ENCODE results near the gene PALM3.

Gene PALM3

DNA sequence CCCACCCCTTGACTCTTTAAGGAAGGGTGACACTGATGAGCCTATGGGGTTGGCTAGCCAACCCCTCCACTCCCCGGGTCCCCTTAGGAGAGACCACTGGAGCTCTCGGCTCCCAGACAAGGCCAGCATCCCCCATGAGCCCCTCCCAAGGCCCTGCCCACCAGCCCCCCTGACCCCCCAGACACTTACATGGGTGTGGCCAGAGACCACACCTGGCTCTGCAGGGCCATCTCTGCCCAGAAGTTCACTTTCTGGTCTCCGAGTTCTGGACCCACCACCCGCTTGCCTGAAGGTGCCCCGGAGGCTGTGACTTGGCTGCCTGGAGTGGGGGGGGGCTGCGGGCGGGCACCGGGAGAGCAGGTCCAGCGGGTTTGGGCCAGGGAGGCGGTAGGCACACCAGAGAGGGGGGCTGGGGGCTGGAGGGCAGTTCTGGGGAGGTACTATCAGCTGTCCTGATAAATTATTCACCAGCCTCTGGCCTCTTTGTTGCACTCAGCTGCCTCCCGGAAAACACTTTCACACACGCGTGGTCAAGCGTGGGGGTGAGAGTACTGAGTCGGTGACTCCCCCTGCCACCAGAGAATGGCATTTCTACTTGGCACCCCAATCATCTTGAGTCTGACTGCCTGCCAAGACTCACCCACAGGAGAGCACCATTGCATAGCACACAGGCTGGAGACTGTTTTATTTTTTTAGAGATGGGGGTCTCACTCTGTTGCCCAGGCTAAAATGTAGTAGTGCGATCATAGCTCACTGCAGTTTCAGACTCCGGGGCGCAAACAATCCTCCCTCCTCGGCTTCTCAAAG is at the start of gene PALM3:
Gene PALM3 (minus strand): TSS at position 326 of the 807 bp plus-strand sequence. CDS start 96 bp downstream, at position 230.
- peaks cover 17% of the 10 kb centered on the region for H3K4me1 Mint-ChIP-seq
- no peaks in the 10 kb centered on the region for H3K9me3 Mint-ChIP-seq
- no peak for ATAC-seq
- no peak for DNase-seq
- peaks cover 36% of the 10 kb centered on the region for H3K27me3 Mint-ChIP-seq
- no peaks in the 10 kb centered on the region for H3K36me3 Mint-ChIP-seq (ENCODE audit: low read depth)
- no peak within 1 kb of the TSS for H3K27ac Mint-ChIP-seq
- H3K4me3 Mint-ChIP-seq, result no peak within 1 kb of the TSS

DNA sequence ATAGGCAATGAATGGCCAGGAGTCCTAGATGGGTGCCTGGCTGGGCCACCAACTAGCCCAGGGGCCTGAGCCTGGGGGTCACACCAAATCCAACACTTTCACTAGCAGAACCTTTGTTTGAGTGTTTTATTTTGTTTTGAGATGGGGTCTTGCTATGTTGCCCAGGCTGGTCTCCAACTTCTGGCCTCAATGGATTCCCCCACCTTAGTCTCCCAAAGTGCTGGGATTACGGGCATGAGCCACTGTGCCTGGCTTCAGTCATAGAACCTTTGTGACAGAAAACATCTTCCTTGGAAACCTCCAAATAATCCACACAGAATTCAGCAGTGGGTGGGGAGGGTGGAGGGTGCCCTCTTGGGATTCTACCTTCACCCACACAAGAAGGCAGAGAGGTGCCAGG is 49.6 kb upstream of the PALM3 start:
- Mint-ChIP-seq H3K4me3 (no peak overlapping the region), H3K27me3 (no peaks in the 10 kb centered on the region), H3K36me3 (ENCODE audit: low read depth) (no peaks in the 10 kb centered on the region), H3K9me3 (no peaks in the 10 kb centered on the region), H3K4me1 (peaks cover 34% of the 10 kb centered on the region), H3K27ac (no peak overlapping the region)
- no peak for ATAC-seq
- DNase-seq, result no peak

- ATAC-seq (no peak), DNase-seq (no peak)
- Mint-ChIP-seq H3K4me1 (peaks cover 26% of the 10 kb centered on the region), H3K9me3 (no peaks in the 10 kb centered on the region), H3K27me3 (no peaks in the 10 kb centered on the region), H3K36me3 (ENCODE audit: low read depth) (no peaks in the 10 kb centered on the region), H3K4me3 (no peak overlapping the region), H3K27ac (no peak overlapping the region)
These were observed 48.8 kb upstream of the PALM3 start for GRCh38 chr19:14110650-14111049.

GRCh38 chr19:14107581-14108461 is 45.9 kb upstream of the PALM3 start:
- Mint-ChIP-seq H3K27ac (no peak overlapping the region), H3K4me3 (no peak overlapping the region)
- no peak for ATAC-seq

DNA sequence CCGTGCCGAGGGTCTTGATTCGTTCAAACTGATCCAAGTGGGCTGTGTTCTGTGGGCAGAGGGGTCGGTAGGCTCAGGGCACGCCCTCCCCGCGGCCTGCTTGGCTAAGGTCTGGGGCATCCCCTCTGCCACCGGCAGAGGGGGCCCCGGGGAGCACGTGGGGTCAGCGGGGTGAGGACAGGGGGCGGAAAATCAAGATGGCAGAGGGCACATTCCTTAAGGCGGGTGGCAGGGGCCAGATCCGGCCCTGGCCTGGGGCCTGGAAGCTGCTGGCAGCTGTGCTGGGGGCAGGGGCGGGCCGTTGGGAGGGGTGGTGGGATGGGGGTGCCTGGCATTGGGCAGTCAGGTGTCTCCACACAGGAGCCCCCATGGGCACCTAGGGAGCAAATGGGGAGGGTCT is 45.0 kb upstream of the PALM3 start:
- Mint-ChIP-seq H3K36me3 (ENCODE audit: low read depth) (peaks cover 3% of the 10 kb centered on the region), H3K27ac (no peak overlapping the region), H3K4me1 (peaks cover 4% of the 10 kb centered on the region), H3K4me3 (no peak overlapping the region), H3K9me3 (no peaks in the 10 kb centered on the region), H3K27me3 (no peaks in the 10 kb centered on the region)
- ATAC-seq, result no peak
- no peak for DNase-seq

More at GRCh38 chr19:14107581-14108461, 45.9 kb upstream of the PALM3 start:
- Mint-ChIP-seq H3K4me1 (peaks cover 10% of the 10 kb centered on the region), H3K9me3 (no peaks in the 10 kb centered on the region), H3K36me3 (ENCODE audit: low read depth) (peaks cover 3% of the 10 kb centered on the region), H3K27me3 (no peaks in the 10 kb centered on the region)
- DNase-seq, result no peak

DNA sequence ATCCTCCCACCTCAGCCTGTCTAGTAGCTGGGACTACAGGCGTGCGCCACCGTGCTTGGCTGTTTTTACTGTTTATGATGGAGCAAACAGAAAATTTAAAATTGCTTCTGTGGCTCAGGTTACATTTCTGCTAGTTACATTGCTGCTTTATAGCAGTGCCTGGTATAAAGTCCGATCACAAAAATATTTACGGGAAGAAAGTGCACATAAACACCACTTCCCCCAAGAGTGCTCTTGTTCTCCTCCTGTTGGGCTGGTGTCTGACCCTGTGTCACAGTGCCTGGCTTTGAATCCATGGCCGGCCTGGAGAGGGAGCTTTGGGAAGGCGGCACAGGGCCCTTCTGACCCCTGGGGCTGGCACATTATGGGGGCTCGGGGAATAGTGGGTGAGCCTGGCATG is 43.8 kb upstream of the PALM3 start:
- no peak for ATAC-seq
- Mint-ChIP-seq H3K36me3 (ENCODE audit: low read depth) (peaks cover 6% of the 10 kb centered on the region), H3K9me3 (no peaks in the 10 kb centered on the region), H3K27ac (no peak overlapping the region), H3K4me3 (no peak overlapping the region), H3K4me1 (no peaks in the 10 kb centered on the region), H3K27me3 (no peaks in the 10 kb centered on the region)
- no peak for DNase-seq

- H3K36me3 Mint-ChIP-seq (ENCODE audit: low read depth), result peaks cover 7% of the 10 kb centered on the region
- H3K4me1 Mint-ChIP-seq, result no peaks in the 10 kb centered on the region
- no peak overlapping the region for H3K4me3 Mint-ChIP-seq
- no peaks in the 10 kb centered on the region for H3K9me3 Mint-ChIP-seq
- no peak overlapping the region for H3K27ac Mint-ChIP-seq
- DNase-seq (no peak), ATAC-seq (no peak)
- H3K27me3 Mint-ChIP-seq, result no peaks in the 10 kb centered on the region
These were observed 41.4 kb upstream of the PALM3 start for GRCh38 chr19:14103310-14103709.

- DNase-seq (no peak), ATAC-seq (no peak)
- no peak overlapping the region for H3K4me3 Mint-ChIP-seq
- H3K9me3 Mint-ChIP-seq, result no peaks in the 10 kb centered on the region
- H3K27ac Mint-ChIP-seq, result no peak overlapping the region
- no peaks in the 10 kb centered on the region for H3K27me3 Mint-ChIP-seq
- no peaks in the 10 kb centered on the region for H3K4me1 Mint-ChIP-seq
- H3K36me3 Mint-ChIP-seq (ENCODE audit: low read depth), result peaks cover 7% of the 10 kb centered on the region
These were observed 40.9 kb upstream of the PALM3 start for GRCh38 chr19:14102756-14103155.

DNA sequence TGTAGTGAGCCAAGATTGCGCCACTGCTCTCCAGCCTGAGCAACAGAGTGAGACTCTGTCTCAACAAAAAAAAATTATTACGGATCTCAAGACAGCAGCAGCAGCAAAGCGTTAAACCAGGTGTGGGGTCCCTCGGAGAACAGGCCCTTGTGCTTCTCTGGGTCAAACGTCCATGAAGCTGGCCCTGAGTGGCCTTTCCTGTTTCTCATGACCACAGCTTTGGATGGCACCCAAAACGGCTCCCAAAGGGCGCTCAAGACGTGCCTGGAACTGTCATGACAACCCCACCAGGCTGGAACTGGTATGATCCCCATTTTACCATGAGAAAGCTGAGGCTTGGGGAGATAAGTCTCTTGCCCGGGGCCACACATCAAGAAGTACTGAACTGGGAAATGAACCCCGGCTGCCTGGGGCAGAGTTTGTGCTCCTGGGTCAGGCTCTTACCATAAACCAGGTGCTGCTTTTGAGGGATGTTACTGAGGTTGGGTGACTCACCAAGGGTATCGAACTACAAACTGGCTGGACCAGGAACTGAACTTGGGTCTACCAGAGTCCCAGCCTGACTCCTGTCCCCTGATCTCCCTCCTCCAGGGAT is 40.3 kb upstream of the PALM3 start:
- Mint-ChIP-seq H3K27me3 (no peaks in the 10 kb centered on the region), H3K4me3 (no peak overlapping the region), H3K36me3 (ENCODE audit: low read depth) (peaks cover 7% of the 10 kb centered on the region), H3K9me3 (no peaks in the 10 kb centered on the region), H3K27ac (no peak overlapping the region), H3K4me1 (no peaks in the 10 kb centered on the region)
- ATAC-seq, result no peak
- DNase-seq, result no peak

GRCh38 chr19:14101003-14101545 is 39.2 kb upstream of the PALM3 start:
- H3K4me1 Mint-ChIP-seq, result no peaks in the 10 kb centered on the region
- no peak for ATAC-seq
- no peaks in the 10 kb centered on the region for H3K9me3 Mint-ChIP-seq
- no peak overlapping the region for H3K4me3 Mint-ChIP-seq
- no peak for DNase-seq
- no peaks in the 10 kb centered on the region for H3K27me3 Mint-ChIP-seq
- H3K27ac Mint-ChIP-seq, result no peak overlapping the region
- peaks cover 12% of the 10 kb centered on the region for H3K36me3 Mint-ChIP-seq (ENCODE audit: low read depth)

DNA sequence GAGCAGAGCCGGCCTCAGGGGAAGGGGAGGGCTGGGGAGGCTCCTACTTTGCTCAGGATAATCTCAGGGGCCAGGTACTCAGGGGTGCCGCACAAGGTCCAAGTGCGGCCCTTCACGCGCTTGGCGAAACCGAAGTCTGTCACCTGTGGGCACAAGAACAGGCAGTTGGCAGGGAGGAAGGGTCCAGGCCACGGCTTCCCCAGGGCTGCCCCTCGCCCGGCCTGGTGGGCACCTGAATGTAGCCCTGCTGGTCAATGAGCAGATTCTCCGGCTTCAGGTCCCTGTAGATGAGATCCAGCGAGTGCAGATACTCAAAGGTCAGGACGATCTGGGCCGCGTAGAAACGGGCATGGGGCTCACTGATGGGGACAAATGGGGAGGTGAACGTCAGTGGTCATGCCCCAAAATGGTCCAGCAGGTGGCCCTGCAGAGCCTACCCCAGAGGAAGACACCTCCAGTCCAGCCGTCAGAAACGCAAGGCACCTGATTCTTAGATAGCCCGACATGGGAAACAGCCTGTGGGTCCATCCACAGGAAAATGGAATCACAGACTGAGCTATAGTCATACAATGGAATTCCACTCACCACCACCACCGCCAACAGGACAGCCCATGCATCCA is 35.8 kb upstream of the PALM3 start:
- Mint-ChIP-seq H3K9me3 (peaks cover 7% of the 10 kb centered on the region), H3K27ac (no peak overlapping the region)
- no peak for DNase-seq

GRCh38 chr19:14096272-14096992 is 34.6 kb upstream of the PALM3 start:
- Mint-ChIP-seq H3K4me3 (no peak overlapping the region), H3K27me3 (no peaks in the 10 kb centered on the region), H3K9me3 (peaks cover 7% of the 10 kb centered on the region), H3K27ac (no peak overlapping the region), H3K36me3 (ENCODE audit: low read depth) (peaks cover 15% of the 10 kb centered on the region), H3K4me1 (peaks cover 11% of the 10 kb centered on the region)
- DNase-seq (no peak), ATAC-seq (no peak)

More for the DNA sequence above, 35.8 kb upstream of the PALM3 start:
- ATAC-seq, result no peak
- Mint-ChIP-seq H3K36me3 (ENCODE audit: low read depth) (peaks cover 15% of the 10 kb centered on the region), H3K4me1 (peaks cover 4% of the 10 kb centered on the region), H3K27me3 (no peaks in the 10 kb centered on the region), H3K4me3 (no peak overlapping the region)

DNA sequence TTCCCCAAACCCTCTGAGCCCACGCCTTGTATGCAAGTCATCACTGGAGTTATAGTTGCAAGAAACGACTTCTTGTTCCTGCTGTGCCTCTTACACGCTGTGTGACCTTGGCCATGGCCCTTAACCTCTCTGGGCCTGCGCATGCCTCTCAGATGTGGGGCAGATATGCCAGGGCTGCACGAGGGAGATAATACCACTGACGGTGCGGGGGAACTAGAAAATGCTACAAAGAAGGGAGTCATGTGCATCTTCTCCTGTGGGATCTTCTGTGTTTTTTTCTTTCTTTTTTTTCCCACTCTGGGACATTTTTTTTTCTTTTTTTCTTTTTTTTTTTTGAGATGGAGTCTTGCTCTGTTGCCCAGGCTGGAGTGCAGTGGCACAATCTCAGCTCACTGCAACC is 33.0 kb upstream of the PALM3 start:
- Mint-ChIP-seq H3K4me1 (peaks cover 13% of the 10 kb centered on the region), H3K36me3 (ENCODE audit: low read depth) (peaks cover 11% of the 10 kb centered on the region), H3K27ac (no peak overlapping the region), H3K4me3 (no peak overlapping the region), H3K9me3 (peaks cover 7% of the 10 kb centered on the region), H3K27me3 (no peaks in the 10 kb centered on the region)
- ATAC-seq (no peak), DNase-seq (no peak)
